Thyroid gland (tissue), 4 donors: ENCODE results near the gene ASB15.

Source experiments
- CTCF ChIP-seq, 6 experiments: fragments of 200-600 bp in 3 of 6; fragments of 450-650 bp in 3 of 6; sonication (generic) in 3 of 6; IDR thresholded peaks; one replicate each; pipeline ENCODE4 v1.5.1; 2016 to 2019; ENCODE audit warnings: antibody characterized with exemption in 6 of 6, mild to moderate bottlenecking in 2 of 6, inconsistent platforms in 1 of 6, moderate library complexity in 1 of 6
- POLR2A ChIP-seq, 2 donors: fragments of 450-650 bp; IDR thresholded peaks; one replicate each; pipeline ENCODE4 v1.6.1; 2017; ENCODE audit warnings: antibody characterized with exemption in 2 of 2, mild to moderate bottlenecking in 2 of 2, moderate library complexity in 1 of 2

- no peak for TF ChIP-seq CTCF (IDR thresholded peaks at IDR 0.05)
- no peak for TF ChIP-seq POLR2A (IDR thresholded peaks at IDR 0.05)
These were observed 63.5 kb downstream of the ASB15 start for GRCh38 chr7:123665157-123665556.
